ENCODE results near the gene KANK3.
A peak's percentile ranks its signal among the peaks of the same experiment; 100 is the strongest.
"Not testable (repeated sequence)": the region's sequence is repeated elsewhere in the genome, so short reads cannot be mapped to it uniquely, and the experiment has no call there.

KANK3 gene

DNA sequence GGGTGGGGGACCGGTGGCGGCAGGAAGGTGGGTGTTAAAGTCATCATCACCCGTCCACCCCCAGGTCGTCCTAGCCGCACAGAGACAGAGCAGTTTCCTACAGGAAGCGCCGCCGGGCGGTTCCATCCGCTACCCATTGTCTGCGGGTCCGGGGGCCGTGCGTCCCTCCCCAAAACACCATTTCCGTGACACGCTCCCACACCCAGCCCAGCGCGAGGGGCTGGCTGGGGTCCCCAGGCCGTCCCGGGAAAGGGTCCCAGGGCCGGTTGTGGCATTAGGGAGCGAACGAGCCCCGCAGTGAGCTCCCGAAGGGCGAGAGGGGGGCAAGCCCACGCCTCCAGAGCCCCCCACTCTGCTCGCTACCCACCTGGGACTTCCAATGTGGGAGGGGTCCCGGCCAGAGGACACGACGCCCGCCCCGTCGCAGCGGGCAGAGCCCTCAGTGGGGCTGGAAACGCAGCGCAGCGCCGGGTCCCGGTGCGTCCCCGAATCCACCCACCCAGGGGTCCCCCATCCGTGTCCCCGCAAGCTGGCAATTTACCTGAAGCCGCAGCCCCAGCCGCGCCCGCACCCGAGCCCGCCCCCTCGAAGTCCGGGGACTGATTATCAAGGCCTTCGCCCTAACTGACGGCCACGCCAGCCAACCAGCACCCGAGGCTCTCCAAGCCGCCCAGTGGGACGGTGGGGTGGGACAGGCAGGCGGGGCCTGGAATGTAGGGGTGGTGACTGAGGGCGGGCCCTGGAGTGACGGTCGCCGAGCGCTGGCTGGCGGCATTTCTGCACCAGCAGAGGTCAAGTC, at the start of gene KANK3:
Gene KANK3 (minus strand): TSS at position 579 of the 799 bp plus-strand sequence. CDS start 5,434 bp downstream, outside the sequence.
- peak; percentile 95 for DNase-seq (ENCODE audit: low read depth, low spot score)

DNA sequence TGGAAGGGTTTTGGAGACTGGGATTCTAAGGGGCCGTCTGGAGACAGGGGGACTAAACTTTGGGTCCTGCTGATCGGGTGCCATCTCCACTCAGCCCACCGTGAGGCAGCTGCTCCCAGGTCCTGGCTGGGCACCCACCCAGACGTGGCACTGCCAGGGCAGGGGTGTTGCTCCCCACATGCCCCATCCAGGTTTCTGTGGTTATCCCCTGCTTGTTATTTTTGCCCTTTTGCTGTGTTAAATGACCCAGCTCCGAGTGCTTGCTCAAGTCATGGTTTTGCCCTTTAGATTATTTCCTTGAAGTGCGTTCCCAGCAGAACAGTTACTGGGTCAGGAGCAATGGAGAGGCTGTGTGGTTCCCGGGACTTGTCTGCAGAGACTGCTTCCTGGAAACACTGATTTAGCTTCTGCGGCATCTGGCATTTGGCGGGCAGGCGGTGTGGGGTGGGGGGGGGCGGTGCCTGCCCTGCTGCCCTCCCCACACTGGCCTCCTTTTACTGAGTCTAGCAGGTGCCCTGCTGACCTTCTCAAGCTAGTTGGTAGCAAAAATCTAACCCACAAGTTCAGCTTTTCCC, 49.0 kb upstream of the KANK3 start:
- DNase-seq (ENCODE audit: low read depth, low spot score) = no peak

DNA sequence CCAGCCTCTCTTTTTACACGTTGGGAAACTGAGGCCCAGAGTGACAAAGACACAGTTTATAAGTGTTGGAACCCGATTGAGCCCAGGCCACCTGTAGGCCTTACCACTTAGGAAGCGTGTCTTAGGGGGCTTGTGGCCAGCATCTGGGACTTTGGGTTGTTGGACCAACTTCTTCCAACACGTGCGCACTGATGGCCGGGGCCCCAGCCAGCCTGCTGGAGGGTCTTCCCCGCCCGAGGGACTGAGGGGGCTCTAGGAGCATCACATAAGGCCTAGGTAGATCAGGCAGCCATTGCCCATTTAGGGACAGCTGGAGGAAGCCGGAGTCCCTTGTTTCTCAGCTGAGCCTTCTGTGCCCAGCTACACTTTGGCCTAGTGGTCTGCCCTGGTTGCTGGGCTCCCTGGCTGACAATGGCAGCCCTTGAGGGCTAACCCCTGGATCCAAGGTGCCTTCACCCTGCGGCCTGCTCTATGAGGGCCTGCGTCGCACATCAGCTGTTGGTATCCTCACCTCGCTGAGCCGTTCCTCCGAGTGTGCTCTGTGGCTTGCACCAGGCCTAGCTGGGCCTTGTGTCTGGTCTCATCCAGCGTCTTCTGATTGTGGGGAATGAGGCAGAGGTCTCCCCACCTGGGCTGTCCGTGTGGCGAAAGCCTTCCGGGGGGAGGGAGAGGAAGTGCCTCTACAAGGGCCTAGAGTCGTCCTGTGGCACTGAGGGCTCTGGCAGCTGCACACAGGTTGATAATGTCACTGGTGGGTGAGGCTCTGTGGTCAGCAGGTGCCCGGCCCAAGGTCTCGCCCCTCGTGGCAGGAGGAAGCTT, 48.3 kb upstream of the KANK3 start:
- DNase-seq (ENCODE audit: low read depth, low spot score) = no peak

DNA sequence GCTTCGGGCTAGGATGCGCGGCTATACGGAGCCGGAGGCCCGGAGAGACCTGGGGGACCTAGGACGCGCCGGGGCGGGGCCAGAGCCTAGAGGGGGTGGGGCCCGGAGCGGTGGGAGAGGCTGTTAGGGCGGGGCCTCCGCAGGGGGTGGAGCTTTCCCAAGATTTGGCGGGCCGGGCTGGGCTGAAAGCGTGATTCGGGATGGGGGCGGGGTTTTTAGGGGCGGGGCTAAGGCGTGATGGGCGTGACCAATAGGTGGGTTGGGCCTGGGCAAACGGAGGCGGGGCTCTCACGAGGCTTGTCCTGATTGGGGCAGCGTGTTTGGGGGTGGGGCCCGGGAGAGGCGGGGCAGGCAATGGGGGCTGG, 47.5 kb upstream of the KANK3 start:
- no peak for DNase-seq (ENCODE audit: low read depth, low spot score)

DNA sequence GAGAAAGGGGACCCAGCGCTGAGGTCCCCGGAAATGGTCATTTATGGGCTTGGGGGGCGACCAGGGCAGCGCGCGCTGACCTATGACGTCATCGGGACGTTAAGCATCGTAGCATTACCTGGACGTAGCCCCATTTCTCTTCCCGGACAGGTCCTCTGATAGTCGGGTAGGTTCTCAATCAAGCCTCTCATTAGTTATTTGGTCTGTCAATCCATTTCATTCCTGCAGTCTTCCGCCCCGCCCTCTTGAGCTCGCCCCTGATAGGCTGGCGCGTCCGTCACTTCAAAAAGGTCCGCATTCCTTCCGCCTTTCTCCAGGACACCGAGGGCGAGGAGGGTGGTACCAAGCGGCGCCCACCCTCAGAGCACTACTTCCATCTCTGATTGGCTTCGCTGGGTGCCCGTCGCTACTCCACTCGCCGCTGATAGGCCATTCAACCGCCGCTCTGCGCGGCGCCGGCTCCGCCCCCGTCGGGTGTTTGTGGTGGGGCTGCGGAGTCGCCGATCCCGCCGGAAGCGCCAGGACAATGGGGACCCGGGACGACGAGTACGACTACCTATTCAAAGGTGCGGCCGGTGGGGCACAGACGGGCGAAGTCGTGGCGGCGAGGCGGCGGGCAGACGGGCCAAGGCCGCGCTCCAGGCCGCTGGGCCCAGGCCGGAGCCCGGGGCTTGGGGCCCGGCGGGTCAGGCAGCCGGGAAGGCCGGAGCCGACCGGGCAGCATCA, 47.0 kb upstream of the KANK3 start, which contains the start of gene RAB11B:
Gene RAB11B (plus strand): TSS at position 470 of the 726 bp plus-strand sequence. CDS start 57 bp downstream, at position 527.
- DNase-seq (ENCODE audit: low read depth, low spot score) = peak; percentile 100

DNA sequence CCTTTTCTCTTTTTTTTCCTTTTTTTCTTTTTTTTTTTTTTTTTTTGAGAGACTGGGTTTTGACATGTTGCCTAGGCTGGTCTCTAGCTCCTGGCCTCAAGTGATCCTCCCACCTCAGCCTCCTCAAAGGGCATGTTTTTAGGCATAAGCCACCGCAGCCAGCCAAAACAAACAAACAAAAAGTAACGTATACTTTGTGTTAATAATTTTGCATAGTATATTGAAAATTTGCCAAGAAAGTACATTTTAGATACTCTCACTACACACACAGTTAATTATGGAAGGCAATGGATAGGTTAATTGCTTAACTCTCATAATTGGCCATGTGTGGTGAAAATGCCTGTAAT, 45.5 kb upstream of the KANK3 start:
- DNase-seq (ENCODE audit: low read depth, low spot score) = no peak

DNA sequence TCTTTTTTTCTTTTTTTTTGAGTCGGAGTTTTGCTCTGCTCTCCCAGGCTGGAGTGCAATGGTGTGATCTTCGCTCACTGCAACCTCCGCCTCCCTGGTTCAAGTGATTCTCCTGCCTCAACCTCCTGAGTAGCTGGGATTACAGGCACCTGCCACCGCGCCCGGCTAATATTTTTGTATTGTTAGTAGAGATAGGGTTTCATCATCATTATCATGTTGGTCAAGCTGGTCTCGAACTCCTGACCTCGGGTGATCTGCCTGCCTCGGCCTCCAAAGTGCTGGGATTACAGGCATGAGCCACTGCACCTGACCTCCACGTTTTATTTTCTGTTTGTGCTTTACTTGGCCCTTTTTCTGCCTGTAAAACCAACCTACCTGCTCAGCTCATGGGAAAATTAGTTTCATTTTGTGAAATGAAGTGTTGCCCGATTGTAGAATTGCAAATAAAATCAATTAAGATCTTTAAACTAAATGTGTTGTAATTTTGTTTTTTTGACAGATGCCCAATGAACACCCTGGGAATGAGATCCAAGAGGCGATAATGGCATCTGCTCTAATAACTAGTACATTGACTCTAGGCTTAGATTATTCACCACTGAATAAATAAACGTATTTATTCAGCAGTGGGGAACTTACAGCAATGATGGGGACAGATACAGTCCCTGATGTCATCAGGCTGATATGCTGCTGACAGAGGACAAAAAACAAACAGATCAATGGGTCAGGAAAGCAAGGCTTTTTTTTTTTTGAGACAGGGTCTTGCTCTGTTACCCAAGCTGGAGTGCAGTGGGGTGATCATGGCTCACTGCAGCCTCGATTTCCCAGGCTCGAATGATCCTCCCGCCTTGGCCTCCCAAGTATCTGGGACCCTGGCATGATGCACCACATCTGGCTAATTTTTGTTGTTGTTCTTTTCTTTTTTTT, 44.9 kb upstream of the KANK3 start:
- no peak for DNase-seq (ENCODE audit: low read depth, low spot score)

DNA sequence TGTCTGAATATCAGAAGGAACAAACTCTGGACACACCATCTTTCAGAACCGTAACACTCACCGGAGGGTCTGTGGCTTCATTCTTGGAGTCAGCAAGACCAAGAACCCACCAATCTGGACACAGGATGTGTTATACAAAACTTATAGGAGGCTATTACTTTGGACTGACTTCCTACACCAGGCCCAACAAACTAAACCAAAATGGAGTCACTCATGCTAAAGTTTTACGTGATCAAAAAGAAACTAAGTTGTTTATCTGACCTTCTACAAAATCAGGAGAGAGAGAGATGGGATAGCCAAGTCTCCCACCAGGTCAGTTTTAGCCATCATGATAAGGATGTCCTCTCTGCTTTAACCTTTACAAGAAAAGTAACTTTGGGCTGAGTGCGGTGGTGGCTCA, 43.9 kb upstream of the KANK3 start:
- no peak for DNase-seq (ENCODE audit: low read depth, low spot score)

DNA sequence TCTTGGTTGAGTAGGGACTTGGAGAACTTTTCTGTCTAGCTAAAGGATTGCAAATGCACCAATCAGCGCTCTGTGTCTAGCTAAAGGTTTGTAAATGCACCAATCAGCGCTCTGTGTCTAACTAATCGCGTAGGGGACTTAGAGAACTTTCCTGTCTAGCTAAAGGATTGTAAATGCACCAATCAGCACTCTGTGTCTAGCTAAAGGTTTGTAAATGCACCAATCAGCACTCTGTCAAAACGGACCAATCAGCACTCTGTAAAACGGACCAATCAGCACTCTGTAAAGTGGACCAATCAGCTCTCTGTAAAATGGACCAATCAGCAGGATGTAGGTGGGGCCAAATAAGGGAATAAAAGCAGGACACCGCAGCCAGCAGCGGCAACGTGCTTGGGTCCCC, 43.4 kb upstream of the KANK3 start:
- DNase-seq (ENCODE audit: low read depth, low spot score) = not testable (repeated sequence)

DNA sequence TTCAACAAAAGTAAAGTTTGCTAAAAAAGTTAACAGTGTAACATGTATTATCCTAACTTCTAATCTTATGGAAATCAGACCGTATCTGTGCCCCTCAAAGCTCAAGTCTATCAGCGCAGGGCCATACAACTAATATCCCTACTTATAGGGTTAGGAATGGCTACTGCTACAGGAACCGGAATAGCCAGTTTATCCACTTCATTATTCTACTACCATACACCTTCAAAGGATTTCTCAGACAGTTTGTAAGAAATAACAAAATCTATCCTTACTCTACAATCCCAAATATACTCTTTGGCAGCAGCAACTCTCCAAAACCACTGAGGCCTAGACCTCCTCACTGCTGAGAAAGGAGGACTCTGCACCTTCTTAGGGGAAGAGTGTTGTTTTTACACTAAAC, 42.5 kb upstream of the KANK3 start:
- DNase-seq (ENCODE audit: low read depth, low spot score) = not testable (repeated sequence)

DNA sequence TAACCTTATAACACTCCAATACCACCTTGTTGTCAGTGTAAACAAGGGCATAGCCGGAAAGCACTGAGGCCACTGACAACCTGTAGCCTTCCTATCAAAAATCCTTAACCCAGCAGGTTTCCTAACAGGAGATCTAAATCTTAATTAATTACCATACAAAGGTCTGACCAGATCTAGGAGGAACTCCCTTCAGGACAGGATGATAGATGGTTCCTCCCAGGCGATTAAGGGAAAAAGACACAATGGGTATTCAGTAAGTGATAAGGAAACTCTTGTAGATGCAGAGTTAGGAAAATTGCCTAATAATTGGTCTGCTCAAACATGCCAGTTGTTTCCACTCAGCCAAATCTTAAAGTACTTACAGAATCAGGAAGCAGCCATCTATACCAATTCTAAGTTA, 42.0 kb upstream of the KANK3 start:
- DNase-seq (ENCODE audit: low read depth, low spot score) = not testable (repeated sequence)

DNA sequence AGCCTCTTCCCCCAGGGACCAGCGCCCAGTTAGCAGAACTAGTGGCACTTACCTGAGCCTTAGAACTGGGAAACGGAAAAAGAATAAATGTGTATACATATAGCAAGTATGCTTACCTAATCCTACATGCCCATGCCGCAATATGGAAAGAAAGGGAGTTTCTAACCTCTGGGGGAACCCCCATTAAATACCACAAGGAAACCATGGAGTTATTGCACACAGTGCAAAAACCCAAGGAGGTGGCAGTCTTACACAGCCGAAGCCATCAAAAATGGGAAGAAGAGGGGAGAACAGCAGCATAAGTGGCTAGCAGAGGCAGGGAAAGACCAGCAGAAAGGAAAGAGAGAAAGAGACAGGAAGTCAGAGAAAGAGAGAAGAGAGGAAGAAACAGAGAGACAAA, 41.5 kb upstream of the KANK3 start:
- not testable (repeated sequence) for DNase-seq (ENCODE audit: low read depth, low spot score)

DNA sequence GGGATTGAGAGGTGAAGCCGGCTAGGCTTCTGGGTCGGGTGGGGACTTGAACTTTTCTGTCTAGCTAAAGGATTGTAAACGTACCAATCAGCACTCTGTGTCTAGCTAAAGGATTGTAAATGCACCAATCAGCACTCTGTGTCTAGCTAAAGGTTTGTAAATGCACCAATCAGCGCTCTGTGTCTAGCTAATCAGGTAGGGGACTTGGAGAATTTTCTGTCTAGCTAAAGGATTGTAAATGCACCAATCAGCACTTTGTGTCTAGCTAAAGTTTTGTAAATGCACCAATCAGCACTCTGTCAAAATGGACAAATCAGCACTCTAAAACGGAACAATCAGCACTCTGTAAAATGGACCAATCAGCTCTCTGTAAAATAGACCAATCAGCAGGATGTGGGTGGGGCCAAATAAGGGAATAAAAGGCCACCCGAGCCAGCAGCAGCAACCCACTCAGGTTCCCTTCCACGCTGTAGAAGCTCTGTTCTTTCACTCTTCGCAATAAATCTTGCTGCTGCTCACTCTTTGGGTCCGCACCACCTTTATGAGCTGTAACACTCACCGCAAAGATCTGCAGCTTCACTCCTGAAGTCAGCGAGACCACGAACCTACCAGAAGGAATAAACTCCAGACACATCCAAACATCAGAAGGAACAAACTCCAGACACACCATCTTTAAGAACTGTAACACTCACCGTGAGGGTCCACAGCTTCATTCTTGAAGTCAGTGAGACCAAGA, 36.3 kb upstream of the KANK3 start:
- DNase-seq (ENCODE audit: low read depth, low spot score) = not testable (repeated sequence)

DNA sequence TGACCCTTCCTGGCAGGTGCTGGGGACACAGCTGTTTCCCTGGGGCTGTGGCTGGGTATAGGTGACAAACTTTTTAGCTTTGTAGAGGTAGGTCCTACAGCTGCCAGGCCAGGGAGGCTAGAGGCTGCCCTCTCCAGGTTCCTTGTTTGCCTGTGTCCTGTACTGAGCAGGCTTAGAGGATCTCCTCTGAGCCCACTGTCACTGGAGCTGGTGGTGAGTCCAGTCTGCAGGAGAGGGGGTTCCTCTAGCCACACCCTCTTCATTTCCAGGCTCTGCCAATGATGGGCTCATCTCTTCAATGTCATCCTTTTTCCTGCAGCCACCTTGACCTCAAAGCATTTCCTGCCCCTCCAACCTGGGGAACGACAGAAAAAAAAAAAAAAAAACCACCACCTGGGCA, 34.5 kb upstream of the KANK3 start:
- no peak for DNase-seq (ENCODE audit: low read depth, low spot score)

DNA sequence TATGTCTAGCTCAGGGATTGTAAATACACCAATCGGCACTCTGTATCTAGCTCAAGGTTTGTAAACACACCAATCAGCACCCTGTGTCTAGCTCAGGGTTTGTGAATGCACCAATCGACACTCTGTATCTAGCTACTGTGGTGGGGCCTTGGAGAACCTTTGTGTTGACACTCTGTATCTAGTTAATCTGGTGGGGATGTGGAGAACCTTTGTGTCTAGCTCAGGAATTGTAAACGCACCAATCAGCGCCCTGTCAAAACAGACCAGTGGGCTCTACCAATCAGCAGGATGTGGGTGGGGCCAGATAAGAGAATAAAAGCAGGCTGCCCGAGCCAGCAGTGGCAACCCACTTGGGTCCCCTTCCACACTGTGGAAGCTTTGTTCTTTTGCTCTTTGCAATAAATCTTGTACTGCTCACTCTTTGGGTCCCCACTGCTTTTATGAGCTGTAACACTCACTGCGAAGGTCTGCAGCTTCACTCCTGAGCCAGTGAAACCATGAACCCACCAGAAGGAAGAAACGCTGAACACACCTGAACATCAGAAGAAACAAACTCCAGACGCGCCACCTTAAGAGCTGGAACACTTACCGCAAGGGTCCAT, 33.4 kb upstream of the KANK3 start:
- not testable (repeated sequence) for DNase-seq (ENCODE audit: low read depth, low spot score)

DNA sequence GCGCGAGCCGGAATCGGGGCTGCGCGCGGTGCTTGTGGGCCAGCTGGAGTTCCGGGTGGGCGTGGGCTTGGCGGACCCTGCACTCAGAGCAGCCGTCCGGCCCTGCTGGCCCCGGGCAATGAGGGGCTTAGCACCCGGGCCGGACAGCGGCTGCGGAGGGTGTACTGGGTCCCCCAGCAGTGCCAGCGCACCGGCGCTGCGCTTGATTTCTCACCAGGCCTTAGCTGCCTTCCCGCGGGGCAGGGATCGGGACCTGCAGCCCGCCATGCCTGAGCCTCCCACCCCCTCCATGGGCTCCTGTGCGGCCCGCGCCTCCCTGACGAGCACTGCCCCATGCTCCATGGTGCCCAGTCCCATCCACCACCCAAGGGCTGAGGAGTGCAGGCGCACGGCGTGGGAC, 32.7 kb upstream of the KANK3 start:
- not testable (repeated sequence) for DNase-seq (ENCODE audit: low read depth, low spot score)

DNA sequence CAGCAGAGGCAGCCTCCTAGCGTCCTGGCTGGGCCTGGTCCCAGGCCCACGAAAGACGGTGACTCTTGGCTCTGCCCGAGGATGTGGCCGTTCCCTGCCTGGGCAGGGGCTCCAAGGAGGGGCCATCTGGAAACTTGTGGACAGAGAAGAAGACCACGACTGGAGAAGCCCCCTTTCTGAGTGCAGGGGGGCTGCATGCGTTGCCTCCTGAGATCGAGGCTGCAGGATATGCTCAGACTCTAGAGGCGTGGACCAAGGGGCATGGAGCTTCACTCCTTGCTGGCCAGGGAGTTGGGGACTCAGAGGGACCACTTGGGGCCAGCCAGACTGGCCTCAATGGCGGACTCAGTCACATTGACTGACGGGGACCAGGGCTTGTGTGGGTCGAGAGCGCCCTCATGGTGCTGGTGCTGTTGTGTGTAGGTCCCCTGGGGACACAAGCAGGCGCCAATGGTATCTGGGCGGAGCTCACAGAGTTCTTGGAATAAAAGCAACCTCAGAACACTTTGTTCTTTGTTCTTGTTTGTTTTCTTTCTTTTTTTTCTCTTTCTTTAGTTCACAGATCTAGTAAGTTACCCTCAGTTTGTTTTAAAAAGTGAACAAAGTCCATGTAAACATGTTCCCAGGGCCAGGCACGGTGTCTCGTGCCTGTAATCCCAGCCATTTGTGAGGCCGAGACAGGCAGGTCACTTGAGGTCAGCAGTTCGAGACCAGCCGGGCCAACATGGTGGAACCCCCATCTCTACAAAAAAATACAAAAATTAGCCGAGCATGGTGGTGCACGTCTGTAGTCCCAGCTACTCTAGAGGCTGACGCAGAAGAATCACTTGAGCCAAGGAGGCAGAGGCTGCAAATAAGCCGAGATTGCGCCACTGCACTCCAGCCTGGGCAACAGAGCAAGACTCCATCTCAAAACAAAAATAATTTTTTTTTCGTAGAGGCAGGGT, 31.1 kb upstream of the KANK3 start:
- DNase-seq (ENCODE audit: low read depth, low spot score) = no peak

DNA sequence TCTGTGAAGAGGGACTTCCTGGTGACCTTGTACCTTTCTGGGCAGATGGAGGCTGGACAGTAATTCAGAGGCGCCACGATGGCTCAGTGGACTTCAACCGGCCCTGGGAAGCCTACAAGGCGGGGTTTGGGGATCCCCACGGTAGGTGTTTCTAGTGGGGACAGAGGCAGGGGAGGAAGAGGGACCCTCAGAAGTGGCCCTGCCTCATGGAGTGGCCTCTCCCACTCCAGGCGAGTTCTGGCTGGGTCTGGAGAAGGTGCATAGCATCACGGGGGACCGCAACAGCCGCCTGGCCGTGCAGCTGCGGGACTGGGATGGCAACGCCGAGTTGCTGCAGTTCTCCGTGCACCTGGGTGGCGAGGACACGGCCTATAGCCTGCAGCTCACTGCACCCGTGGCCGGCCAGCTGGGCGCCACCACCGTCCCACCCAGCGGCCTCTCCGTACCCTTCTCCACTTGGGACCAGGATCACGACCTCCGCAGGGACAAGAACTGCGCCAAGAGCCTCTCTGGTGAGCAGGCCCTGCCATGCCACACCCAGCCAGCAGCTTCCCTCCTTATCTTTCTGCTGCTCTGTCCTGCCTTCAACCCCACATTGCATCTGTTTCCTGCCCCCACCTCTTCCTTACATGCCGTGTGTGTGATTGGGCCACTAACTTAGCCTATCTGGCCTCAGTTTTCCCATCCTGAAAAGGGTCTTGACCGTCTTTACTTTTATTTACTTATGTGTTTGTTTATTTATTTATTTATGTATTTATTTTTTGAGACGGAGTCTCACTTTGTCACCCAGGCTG, 28.1 kb upstream of the KANK3 start:
- no peak for DNase-seq (ENCODE audit: low read depth, low spot score)

Measured in iPS DF 19.7 (cell line).